ENCODE measurements around the gene EPC2. TPM values are rescaled to one million over a fixed set of nuclear protein-coding genes. Genes with fewer than 3 reads are reported as not detected.
"Not testable (repeated sequence)": the region's sequence is repeated elsewhere in the genome, so short reads cannot be mapped to it uniquely, and the experiment has no call there.

Gene EPC2
- total RNA-seq, 2 experiments from 2014 or later, result 39.2 to 45.2 TPM

DNA sequence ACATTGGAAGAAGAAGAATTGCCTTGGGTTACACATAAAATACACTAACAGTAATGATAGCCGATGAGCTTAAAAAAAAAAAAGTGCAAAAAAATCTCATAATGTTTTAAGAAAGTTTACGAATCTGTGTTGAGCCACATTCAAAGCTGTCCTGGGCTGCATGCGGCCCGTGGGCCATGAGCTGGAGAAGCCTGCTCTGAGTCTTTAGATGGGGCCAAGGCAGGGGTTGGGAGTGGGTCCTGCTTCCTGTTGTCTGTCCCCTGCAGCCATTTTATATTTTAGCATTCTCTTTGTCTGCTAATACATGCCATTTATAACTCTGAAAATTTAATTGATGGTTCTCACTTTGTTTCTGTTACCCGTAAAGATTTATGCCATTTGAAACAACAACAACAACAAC, 93.2 kb downstream of the EPC2 start:
- DNase-seq (no peak), ATAC-seq (ENCODE audit: low read depth) (no peak)
- Mint-ChIP-seq H3K9me3 (no peaks in the 10 kb centered on the region), H3K27me3 (no peaks in the 10 kb centered on the region), H3K4me1 (peaks cover 8% of the 10 kb centered on the region), H3K4me3 (no peak overlapping the region), H3K27ac (no peak overlapping the region), H3K36me3 (peaks cover 3% of the 10 kb centered on the region)
- POLR2A ChIA-PET, result interaction anchor here (0.6 kb wide), 1 partner anchor 65 kb away, joined by 3 read pairs; no protein-coding TSS in a partner anchor

GRCh38 chr2:148739454-148740105, 95.0 kb downstream of the EPC2 start:
- no peaks in the 10 kb centered on the region for H3K9me3 Mint-ChIP-seq
- no peak for ATAC-seq (ENCODE audit: low read depth)
- H3K4me3 Mint-ChIP-seq, result no peak overlapping the region
- H3K27ac Mint-ChIP-seq, result no peak overlapping the region
- H3K36me3 Mint-ChIP-seq, result peaks cover 8% of the 10 kb centered on the region
- no peaks in the 10 kb centered on the region for H3K27me3 Mint-ChIP-seq
- POLR2A ChIA-PET, result interaction anchor here (0.6 to 0.7 kb wide), 2 partner anchors 20 to 861 kb away, joined by 3 to 4 read pairs; no protein-coding TSS in a partner anchor
- DNase-seq, result no peak
- H3K4me1 Mint-ChIP-seq, result peaks cover 8% of the 10 kb centered on the region

DNA sequence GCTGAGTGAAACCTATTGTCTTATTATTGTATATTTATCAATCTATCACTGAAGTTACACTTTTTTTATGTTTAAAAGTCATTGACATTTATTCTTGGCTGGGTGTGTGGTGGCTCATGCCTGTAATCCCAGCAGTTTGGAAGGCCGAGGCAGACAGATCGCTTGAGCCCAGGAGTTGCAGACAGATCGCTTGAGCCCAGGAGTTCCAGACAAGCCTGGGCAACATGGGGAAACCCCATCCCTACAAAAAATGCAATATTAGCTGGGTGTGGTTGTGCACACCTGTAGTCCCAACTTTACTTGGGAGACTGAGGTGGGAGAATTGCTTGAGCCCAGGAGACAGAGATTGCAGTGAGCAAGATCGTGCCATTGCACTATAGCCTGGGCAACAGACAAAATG, 97.8 kb downstream of the EPC2 start:
- Mint-ChIP-seq H3K9me3 (no peaks in the 10 kb centered on the region), H3K4me3 (no peak overlapping the region), H3K27me3 (no peaks in the 10 kb centered on the region), H3K27ac (no peak overlapping the region), H3K36me3 (peaks cover 21% of the 10 kb centered on the region), H3K4me1 (peaks cover 10% of the 10 kb centered on the region)
- no peak for DNase-seq
- POLR2A ChIA-PET, result no interaction called here
- no peak for ATAC-seq (ENCODE audit: low read depth)

- H3K4me1 Mint-ChIP-seq, result peaks cover 7% of the 10 kb centered on the region
- no peaks in the 10 kb centered on the region for H3K9me3 Mint-ChIP-seq
- ATAC-seq (ENCODE audit: low read depth) (no peak), DNase-seq (no peak)
- POLR2A ChIA-PET, result no interaction called here
- H3K27me3 Mint-ChIP-seq, result no peaks in the 10 kb centered on the region
- H3K36me3 Mint-ChIP-seq, result peaks cover 33% of the 10 kb centered on the region
- no peak overlapping the region for H3K4me3 Mint-ChIP-seq
- H3K27ac Mint-ChIP-seq, result no peak overlapping the region
Observed at GRCh38 chr2:148745151-148745851, 100.8 kb downstream of the EPC2 start.

GRCh38 chr2:148746973-148747372, 102.4 kb downstream of the EPC2 start:
- ATAC-seq (ENCODE audit: low read depth) (no peak), DNase-seq (no peak)
- POLR2A ChIA-PET, result no interaction called here
- Mint-ChIP-seq H3K27ac (no peak overlapping the region), H3K4me3 (no peak overlapping the region), H3K4me1 (peaks cover 5% of the 10 kb centered on the region), H3K9me3 (no peaks in the 10 kb centered on the region), H3K27me3 (no peaks in the 10 kb centered on the region), H3K36me3 (peaks cover 36% of the 10 kb centered on the region)

DNA sequence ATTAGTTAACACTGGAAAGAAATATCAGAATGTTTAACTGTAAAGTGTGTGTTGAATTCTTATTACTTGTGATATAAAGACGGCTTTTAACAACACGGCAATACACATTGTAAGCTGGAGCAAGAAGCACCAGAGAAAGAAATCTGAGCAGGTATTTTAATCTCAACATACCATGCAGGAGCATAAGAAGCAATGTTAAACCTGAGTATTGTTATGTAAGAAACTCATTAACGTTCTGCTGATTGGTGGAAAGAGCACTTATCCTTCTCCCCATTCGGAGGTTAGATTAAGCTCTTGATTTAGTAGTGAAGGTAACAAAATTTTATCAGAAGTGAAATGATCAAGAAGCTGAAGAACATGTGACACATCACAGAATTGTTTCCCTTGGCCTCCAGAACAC, 107.4 kb downstream of the EPC2 start:
- Mint-ChIP-seq H3K36me3 (peaks cover 43% of the 10 kb centered on the region), H3K27me3 (no peaks in the 10 kb centered on the region), H3K27ac (no peak overlapping the region), H3K9me3 (peaks cover 1% of the 10 kb centered on the region), H3K4me3 (no peak overlapping the region), H3K4me1 (peaks cover 5% of the 10 kb centered on the region)
- no peak for DNase-seq
- ATAC-seq (ENCODE audit: low read depth), result no peak
- POLR2A ChIA-PET, result no interaction called here

- no peaks in the 10 kb centered on the region for H3K27me3 Mint-ChIP-seq
- ATAC-seq (ENCODE audit: low read depth), result no peak
- H3K27ac Mint-ChIP-seq, result no peak overlapping the region
- no peak for DNase-seq
- H3K36me3 Mint-ChIP-seq, result peaks cover 32% of the 10 kb centered on the region
- H3K4me1 Mint-ChIP-seq, result peaks cover 3% of the 10 kb centered on the region
- POLR2A ChIA-PET, result no interaction called here
- peaks cover 1% of the 10 kb centered on the region for H3K9me3 Mint-ChIP-seq
- no peak overlapping the region for H3K4me3 Mint-ChIP-seq
Observed at GRCh38 chr2:148752977-148753376, 108.4 kb downstream of the EPC2 start.

GRCh38 chr2:148754864-148755263, 110.3 kb downstream of the EPC2 start:
- no peak overlapping the region for H3K4me3 Mint-ChIP-seq
- peaks cover 2% of the 10 kb centered on the region for H3K4me1 Mint-ChIP-seq

DNA sequence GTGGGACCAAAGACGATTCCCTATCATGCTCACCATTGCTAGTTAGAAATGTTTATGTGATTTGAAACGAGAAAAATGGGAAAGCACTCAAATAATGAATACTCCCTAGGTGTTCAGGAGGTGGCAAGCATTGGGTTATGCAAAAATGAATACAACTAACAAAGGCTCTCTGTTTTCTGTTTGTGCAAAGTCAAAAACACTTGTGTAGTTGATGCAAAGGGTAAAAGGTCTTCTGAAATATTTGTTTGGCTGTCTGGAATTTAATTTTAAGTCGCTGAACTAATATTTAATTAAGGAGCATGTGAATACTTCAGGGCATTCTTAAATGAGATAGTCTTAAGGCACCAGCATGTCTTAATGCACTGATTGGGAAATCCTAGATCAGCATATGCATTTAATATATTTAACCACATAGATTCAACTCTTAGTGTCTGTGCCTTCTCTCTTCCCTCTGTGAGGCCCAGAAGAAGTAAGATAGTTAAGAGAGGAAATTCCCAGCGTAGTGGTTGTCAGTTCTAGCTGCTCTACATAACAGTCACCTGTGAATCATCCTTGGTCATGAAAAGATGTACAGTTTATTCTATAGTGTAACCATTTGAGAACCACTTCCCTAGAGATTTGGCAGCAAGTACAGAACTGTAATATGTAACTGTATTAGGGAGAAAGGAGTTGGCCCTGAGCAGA, 111.9 kb downstream of the EPC2 start:
- peaks cover 3% of the 10 kb centered on the region for H3K4me1 Mint-ChIP-seq
- no peaks in the 10 kb centered on the region for H3K27me3 Mint-ChIP-seq
- DNase-seq (no peak), ATAC-seq (ENCODE audit: low read depth) (no peak)
- H3K36me3 Mint-ChIP-seq, result peaks cover 33% of the 10 kb centered on the region
- no peak overlapping the region for H3K4me3 Mint-ChIP-seq
- POLR2A ChIA-PET, result no interaction called here
- H3K9me3 Mint-ChIP-seq, result peaks cover 1% of the 10 kb centered on the region
- H3K27ac Mint-ChIP-seq, result no peak overlapping the region

More at GRCh38 chr2:148754864-148755263, 110.3 kb downstream of the EPC2 start:
- ATAC-seq (ENCODE audit: low read depth) (no peak), DNase-seq (no peak)
- H3K36me3 Mint-ChIP-seq, result peaks cover 31% of the 10 kb centered on the region
- H3K9me3 Mint-ChIP-seq, result peaks cover 1% of the 10 kb centered on the region
- H3K27ac Mint-ChIP-seq, result no peak overlapping the region
- no peaks in the 10 kb centered on the region for H3K27me3 Mint-ChIP-seq
- POLR2A ChIA-PET, result no interaction called here

- Mint-ChIP-seq H3K27ac (no peak overlapping the region), H3K4me3 (no peak overlapping the region), H3K4me1 (peaks cover 6% of the 10 kb centered on the region), H3K27me3 (no peaks in the 10 kb centered on the region), H3K9me3 (no peaks in the 10 kb centered on the region), H3K36me3 (peaks cover 21% of the 10 kb centered on the region)
- POLR2A ChIA-PET, result no interaction called here
- DNase-seq, result no peak
- ATAC-seq (ENCODE audit: low read depth), result peak; percentile 50
Observed at GRCh38 chr2:148764815-148765214, 120.3 kb downstream of the EPC2 start.

GRCh38 chr2:148770047-148770446, 125.5 kb downstream of the EPC2 start:
- no peak for ATAC-seq (ENCODE audit: low read depth)
- Mint-ChIP-seq H3K9me3 (no peaks in the 10 kb centered on the region), H3K27me3 (no peaks in the 10 kb centered on the region), H3K4me3 (no peak overlapping the region), H3K4me1 (no peaks in the 10 kb centered on the region), H3K36me3 (peaks cover 23% of the 10 kb centered on the region), H3K27ac (no peak overlapping the region)
- POLR2A ChIA-PET, result no interaction called here
- DNase-seq, result no peak

DNA sequence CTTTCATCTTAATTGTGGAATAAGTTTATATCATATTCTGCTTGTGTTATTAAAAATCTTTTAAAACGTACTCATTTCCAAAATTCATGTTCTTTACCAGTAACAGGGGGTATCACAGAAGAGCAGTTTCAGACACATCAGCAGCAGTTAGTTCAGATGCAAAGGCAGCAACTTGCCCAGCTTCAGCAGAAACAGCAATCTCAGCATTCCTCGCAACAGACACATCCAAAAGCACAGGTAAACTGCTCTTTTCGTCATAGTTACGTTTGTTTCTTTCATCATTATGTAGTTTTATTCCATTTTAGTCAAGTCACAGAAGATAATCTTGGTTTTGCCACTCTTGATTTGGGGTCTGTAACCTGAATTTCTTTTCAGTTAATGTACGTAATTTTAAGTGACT, 137.0 kb downstream of the EPC2 start:
- no peak overlapping the region for H3K27ac Mint-ChIP-seq
- H3K9me3 Mint-ChIP-seq, result no peaks in the 10 kb centered on the region
- peaks cover 6% of the 10 kb centered on the region for H3K4me1 Mint-ChIP-seq
- ATAC-seq (ENCODE audit: low read depth) (no peak), DNase-seq (no peak)
- POLR2A ChIA-PET, result no interaction called here
- no peak overlapping the region for H3K4me3 Mint-ChIP-seq
- no peaks in the 10 kb centered on the region for H3K27me3 Mint-ChIP-seq
- H3K36me3 Mint-ChIP-seq, result peaks cover 35% of the 10 kb centered on the region

DNA sequence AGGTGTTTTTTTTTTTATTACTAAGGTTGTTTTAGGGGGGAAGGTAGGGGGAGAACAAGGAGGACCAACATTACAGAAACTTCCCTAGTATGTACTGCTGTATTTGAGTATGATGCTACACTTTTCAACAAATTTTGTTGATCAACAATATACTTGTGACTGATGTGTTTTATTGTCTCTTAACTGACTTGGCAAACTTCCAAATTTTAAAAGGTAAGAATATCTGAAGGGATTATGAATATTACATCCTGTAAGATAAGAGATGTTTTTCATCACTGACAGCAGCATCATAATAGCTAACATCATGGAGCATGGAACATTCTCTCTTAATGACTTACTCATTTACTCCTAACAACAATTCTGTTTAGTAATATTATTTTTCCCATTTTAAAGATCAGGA, 144.5 kb downstream of the EPC2 start:
- Mint-ChIP-seq H3K9me3 (peaks cover 2% of the 10 kb centered on the region), H3K27me3 (no peaks in the 10 kb centered on the region), H3K4me1 (no peaks in the 10 kb centered on the region), H3K36me3 (peaks cover 35% of the 10 kb centered on the region), H3K27ac (no peak overlapping the region), H3K4me3 (no peak overlapping the region)
- POLR2A ChIA-PET, result no interaction called here
- DNase-seq (no peak), ATAC-seq (ENCODE audit: low read depth) (no peak)

DNA sequence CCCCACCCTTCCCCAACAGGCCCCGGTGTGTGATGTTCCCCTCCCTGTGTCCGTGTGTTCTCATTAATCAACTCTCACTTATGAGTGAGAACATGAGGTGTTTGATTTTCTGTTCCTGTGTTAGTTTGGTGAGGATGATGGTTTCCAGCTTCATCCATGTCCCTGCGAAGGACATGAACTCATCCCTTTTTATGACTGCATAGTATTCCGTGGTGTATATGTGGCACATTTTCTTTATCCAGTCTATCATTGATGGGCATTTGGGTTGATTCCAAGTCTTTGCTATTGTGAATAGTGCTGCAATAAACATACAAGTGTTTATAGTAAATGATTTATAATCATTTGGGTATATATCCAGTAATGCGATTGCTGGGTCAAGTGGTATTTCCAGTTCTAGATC, 145.6 kb downstream of the EPC2 start:
- H3K27me3 Mint-ChIP-seq; H3K4me3 Mint-ChIP-seq; H3K27ac Mint-ChIP-seq; DNase-seq; H3K9me3 Mint-ChIP-seq; ATAC-seq (ENCODE audit: low read depth); POLR2A ChIA-PET; H3K4me1 Mint-ChIP-seq: not testable (repeated sequence)
- H3K36me3 Mint-ChIP-seq, result peaks cover 26% of the 10 kb centered on the region
